ENCODE results near the gene BCL7A.

DNA sequence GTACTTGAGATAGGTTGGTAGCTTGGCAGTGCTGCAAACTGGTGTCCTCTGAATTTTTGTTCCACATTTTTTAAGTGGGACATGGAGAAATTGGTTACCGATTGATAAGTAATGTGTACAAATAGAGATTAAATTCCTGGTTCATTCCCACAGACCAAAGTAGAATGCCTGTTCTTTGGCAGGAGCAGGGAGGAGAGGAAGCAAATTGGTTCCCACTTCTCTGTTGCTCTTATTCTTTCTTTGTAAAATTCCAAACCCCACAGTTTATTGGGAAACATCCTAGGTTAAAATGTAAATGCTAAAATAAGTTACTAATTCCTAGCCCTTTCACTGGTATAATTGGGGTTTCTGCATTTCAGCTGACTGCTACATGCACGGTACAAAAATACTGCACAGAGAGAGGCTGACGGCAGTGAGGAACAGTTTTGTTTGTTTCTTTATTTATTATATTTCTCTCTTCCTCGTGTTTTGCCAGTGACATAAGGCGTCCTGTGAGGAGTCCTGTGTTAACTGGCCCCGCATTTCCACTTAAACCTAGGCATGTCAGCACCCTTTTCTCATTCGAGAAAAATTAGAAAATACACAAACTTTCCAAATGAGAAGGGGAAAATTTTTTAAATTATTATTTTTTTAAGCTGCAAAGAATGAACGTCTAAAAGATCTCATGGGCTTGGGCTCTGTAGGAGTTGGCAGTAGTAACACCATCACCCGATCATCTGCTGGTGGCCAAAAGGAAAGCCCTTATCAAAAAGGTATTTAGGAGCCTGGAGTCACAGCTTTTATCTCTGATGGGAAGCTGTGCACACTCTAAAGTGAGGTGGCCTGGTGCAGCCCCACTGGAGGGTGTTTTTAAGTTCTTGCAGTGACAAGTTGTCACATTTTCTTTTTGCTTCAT lies 25.4 kb upstream of the BCL7A start:
- TF ChIP-seq CTCF (IDR thresholded peaks at IDR 0.05; ENCODE audit: low read depth, low read length, missing input control) = no peak
- TF ChIP-seq JUND (IDR thresholded peaks at IDR 0.05) = no peak
- no peak for TF ChIP-seq EGR1 (IDR thresholded peaks at IDR 0.05; ENCODE audit: low read depth in 2 of 2)
- TF ChIP-seq YY1 (IDR thresholded peaks at IDR 0.05) = no peak
- TF ChIP-seq, protein P1, sequence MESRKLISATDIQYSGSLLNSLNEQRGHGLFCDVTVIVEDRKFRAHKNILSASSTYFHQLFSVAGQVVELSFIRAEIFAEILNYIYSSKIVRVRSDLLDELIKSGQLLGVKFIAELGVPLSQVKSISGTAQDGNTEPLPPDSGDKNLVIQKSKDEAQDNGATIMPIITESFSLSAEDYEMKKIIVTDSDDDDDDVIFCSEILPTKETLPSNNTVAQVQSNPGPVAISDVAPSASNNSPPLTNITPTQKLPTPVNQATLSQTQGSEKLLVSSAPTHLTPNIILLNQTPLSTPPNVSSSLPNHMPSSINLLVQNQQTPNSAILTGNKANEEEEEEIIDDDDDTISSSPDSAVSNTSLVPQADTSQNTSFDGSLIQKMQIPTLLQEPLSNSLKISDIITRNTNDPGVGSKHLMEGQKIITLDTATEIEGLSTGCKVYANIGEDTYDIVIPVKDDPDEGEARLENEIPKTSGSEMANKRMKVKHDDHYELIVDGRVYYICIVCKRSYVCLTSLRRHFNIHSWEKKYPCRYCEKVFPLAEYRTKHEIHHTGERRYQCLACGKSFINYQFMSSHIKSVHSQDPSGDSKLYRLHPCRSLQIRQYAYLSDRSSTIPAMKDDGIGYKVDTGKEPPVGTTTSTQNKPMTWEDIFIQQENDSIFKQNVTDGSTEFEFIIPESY (IDR thresholded peaks at IDR 0.05) = no peak
- TF ChIP-seq MAX (IDR thresholded peaks at IDR 0.05) = no peak
- no peak for TF ChIP-seq FOXA1 (IDR thresholded peaks at IDR 0.05)
- TF ChIP-seq TAF1 (conservative IDR thresholded peaks at IDR 0.05) = no peak
- TF ChIP-seq, protein P2, sequence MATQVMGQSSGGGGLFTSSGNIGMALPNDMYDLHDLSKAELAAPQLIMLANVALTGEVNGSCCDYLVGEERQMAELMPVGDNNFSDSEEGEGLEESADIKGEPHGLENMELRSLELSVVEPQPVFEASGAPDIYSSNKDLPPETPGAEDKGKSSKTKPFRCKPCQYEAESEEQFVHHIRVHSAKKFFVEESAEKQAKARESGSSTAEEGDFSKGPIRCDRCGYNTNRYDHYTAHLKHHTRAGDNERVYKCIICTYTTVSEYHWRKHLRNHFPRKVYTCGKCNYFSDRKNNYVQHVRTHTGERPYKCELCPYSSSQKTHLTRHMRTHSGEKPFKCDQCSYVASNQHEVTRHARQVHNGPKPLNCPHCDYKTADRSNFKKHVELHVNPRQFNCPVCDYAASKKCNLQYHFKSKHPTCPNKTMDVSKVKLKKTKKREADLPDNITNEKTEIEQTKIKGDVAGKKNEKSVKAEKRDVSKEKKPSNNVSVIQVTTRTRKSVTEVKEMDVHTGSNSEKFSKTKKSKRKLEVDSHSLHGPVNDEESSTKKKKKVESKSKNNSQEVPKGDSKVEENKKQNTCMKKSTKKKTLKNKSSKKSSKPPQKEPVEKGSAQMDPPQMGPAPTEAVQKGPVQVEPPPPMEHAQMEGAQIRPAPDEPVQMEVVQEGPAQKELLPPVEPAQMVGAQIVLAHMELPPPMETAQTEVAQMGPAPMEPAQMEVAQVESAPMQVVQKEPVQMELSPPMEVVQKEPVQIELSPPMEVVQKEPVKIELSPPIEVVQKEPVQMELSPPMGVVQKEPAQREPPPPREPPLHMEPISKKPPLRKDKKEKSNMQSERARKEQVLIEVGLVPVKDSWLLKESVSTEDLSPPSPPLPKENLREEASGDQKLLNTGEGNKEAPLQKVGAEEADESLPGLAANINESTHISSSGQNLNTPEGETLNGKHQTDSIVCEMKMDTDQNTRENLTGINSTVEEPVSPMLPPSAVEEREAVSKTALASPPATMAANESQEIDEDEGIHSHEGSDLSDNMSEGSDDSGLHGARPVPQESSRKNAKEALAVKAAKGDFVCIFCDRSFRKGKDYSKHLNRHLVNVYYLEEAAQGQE (IDR thresholded peaks at IDR 0.05) = no peak
